Neural crest cell (in vitro differentiated cells): Measurements from ENCODE around the gene TSPAN15. TPM values are rescaled to one million over a fixed set of nuclear protein-coding genes. Genes with fewer than 3 reads are reported as not detected.
A peak's percentile ranks its signal among the peaks of the same experiment; 100 is the strongest.

Experiments
- DNase-seq: peaks from one replicate; pipeline ENCODE4 v3.0.0; 2021; ENCODE audit warnings: low read depth, mixed read lengths, low spot score
- H3K27ac Mint-ChIP-seq: one replicate; pipeline ENCODE4 v1.8.0; 2021; ENCODE audit warnings: mild to moderate bottlenecking, mixed read lengths; ENCODE audit not compliant: unreplicated experiment
- H3K27me3 Mint-ChIP-seq: 2 replicates; pipeline ENCODE4 v1.8.0; 2021; ENCODE audit warnings: low read depth, mild to moderate bottlenecking, mixed read lengths
- H3K36me3 Mint-ChIP-seq: 2 replicates; pipeline ENCODE4 v1.8.0; 2021; ENCODE audit warnings: low read depth, mild to moderate bottlenecking, mixed read lengths
- H3K4me1 Mint-ChIP-seq: 2 replicates; pipeline ENCODE4 v1.8.0; 2021; ENCODE audit warnings: mixed read lengths
- H3K4me3 Mint-ChIP-seq: one replicate; pipeline ENCODE4 v1.8.0; 2021; ENCODE audit warnings: mild to moderate bottlenecking, mixed read lengths
- H3K9me3 Mint-ChIP-seq: 2 replicates; pipeline ENCODE4 v1.8.0; 2021; ENCODE audit warnings: mixed read lengths
- CTCF ChIP-seq: fragments of 200-600 bp; sonication (generic); conservative IDR thresholded peaks from 2 replicates; pipeline ENCODE4 v1.5.0; 2021; ENCODE audit warnings: antibody characterized with exemption, mild to moderate bottlenecking
- total RNA-seq: library from RNA; stranded (reverse); gene quantifications from 2 replicates; pipeline ENCODE4 v1.2.1, GENCODE V29; 2021

The TSPAN15 gene
- total RNA-seq, 1 donor from 2014 or later = 12.3 TPM

GRCh38 chr10:69422676-69423075 is 28.6 kb upstream of the TSPAN15 start:
- DNase-seq = no peak
- no peak overlapping the region for H3K27ac Mint-ChIP-seq
- no peaks in the 10 kb centered on the region for H3K36me3 Mint-ChIP-seq
- H3K4me3 Mint-ChIP-seq = no peak overlapping the region
- H3K9me3 Mint-ChIP-seq = no peaks in the 10 kb centered on the region
- peaks cover 3% of the 10 kb centered on the region for H3K27me3 Mint-ChIP-seq
- H3K4me1 Mint-ChIP-seq = peaks cover 6% of the 10 kb centered on the region
- no peak for TF ChIP-seq CTCF

- Mint-ChIP-seq H3K4me3 (no peak overlapping the region), H3K27ac (no peak overlapping the region), H3K4me1 (no peaks in the 10 kb centered on the region), H3K27me3 (peaks cover 3% of the 10 kb centered on the region), H3K36me3 (no peaks in the 10 kb centered on the region), H3K9me3 (no peaks in the 10 kb centered on the region)
- TF ChIP-seq CTCF = no peak
- no peak for DNase-seq
Measured at GRCh38 chr10:69425041-69425440, 26.2 kb upstream of the TSPAN15 start.

- Mint-ChIP-seq H3K4me1 (no peaks in the 10 kb centered on the region), H3K9me3 (no peaks in the 10 kb centered on the region), H3K4me3 (no peak overlapping the region), H3K27ac (no peak overlapping the region), H3K36me3 (no peaks in the 10 kb centered on the region), H3K27me3 (peaks cover 3% of the 10 kb centered on the region)
- no peak for DNase-seq
- TF ChIP-seq CTCF = no peak
Measured at GRCh38 chr10:69425511-69426298, 25.6 kb upstream of the TSPAN15 start.

- H3K9me3 Mint-ChIP-seq = no peaks in the 10 kb centered on the region
- H3K27ac Mint-ChIP-seq = no peak overlapping the region
- H3K36me3 Mint-ChIP-seq = no peaks in the 10 kb centered on the region
- no peak overlapping the region for H3K4me3 Mint-ChIP-seq
- H3K4me1 Mint-ChIP-seq = no peaks in the 10 kb centered on the region
- H3K27me3 Mint-ChIP-seq = peaks cover 3% of the 10 kb centered on the region
- DNase-seq = no peak
- TF ChIP-seq CTCF = no peak
Measured at GRCh38 chr10:69426376-69426727, 24.9 kb upstream of the TSPAN15 start.

- Mint-ChIP-seq H3K9me3 (no peaks in the 10 kb centered on the region), H3K27me3 (no peaks in the 10 kb centered on the region), H3K4me1 (no peaks in the 10 kb centered on the region), H3K4me3 (no peak overlapping the region), H3K27ac (peak overlapping the region; percentile 57), H3K36me3 (no peaks in the 10 kb centered on the region)
- no peak for TF ChIP-seq CTCF
- no peak for DNase-seq
Measured at GRCh38 chr10:69428165-69428564, 23.1 kb upstream of the TSPAN15 start.
